Smooth muscle cell (in vitro differentiated cells): ENCODE measurements around the gene FBXO45. TPM values are rescaled to one million over a fixed set of nuclear protein-coding genes. Genes with fewer than 3 reads are reported as not detected.

ENCODE experiments used
- DNase-seq: peaks from one replicate; lab custom pipeline; 2025; ENCODE audit not compliant: unreplicated experiment; lab: John Stamatoyannopoulos, UW
- H2AFZ ChIP-seq: fragments of 200-600 bp; sonication (generic); 2 replicates; pipeline ENCODE4 v1.6.0; 2016; ENCODE audit warnings: antibody characterized with exemption, low read depth, mild to moderate bottlenecking
- H3F3A ChIP-seq: fragments of 200-600 bp; sonication (generic); 2 replicates; pipeline ENCODE4 v1.6.0; 2017; ENCODE audit warnings: antibody characterized with exemption, low read depth
- H3K27ac ChIP-seq: fragments of 200-600 bp; sonication (generic); 2 replicates; pipeline ENCODE4 v1.5.1; 2016; ENCODE audit warnings: low read depth, mild to moderate bottlenecking
- H3K27me3 ChIP-seq: fragments of 200-600 bp; sonication (generic); 2 replicates; pipeline ENCODE4 v1.6.1; 2016; ENCODE audit warnings: low read depth, mild to moderate bottlenecking
- H3K36me3 ChIP-seq: fragments of 200-600 bp; sonication (generic); 2 replicates; pipeline ENCODE4 v1.5.1; 2016; ENCODE audit warnings: low read depth
- H3K4me1 ChIP-seq: fragments of 200-600 bp; sonication (generic); 2 replicates; pipeline ENCODE4 v1.5.1; 2016; ENCODE audit warnings: low read depth
- H3K4me2 ChIP-seq: fragments of 200-600 bp; sonication (generic); 2 replicates; pipeline ENCODE4 v1.6.0; 2016; ENCODE audit warnings: mild to moderate bottlenecking
- H3K4me3 ChIP-seq: fragments of 200-600 bp; sonication (generic); 2 replicates; pipeline ENCODE4 v1.5.1; 2016; ENCODE audit warnings: mild to moderate bottlenecking
- H3K79me2 ChIP-seq: fragments of 200-600 bp; sonication (generic); 2 replicates; pipeline ENCODE4 v1.6.0; 2016; ENCODE audit warnings: low read depth, mild to moderate bottlenecking
- H3K9ac ChIP-seq: fragments of 200-600 bp; sonication (generic); 2 replicates; pipeline ENCODE4 v1.6.0; 2016; ENCODE audit warnings: low read depth
- H3K9me3 ChIP-seq: fragments of 200-600 bp; sonication (generic); replicated peaks from 2 replicates; pipeline ENCODE4 v1.5.1; 2016; ENCODE audit warnings: low read depth
- H4K20me1 ChIP-seq: fragments of 200-600 bp; sonication (generic); 2 replicates; pipeline ENCODE4 v1.6.0; 2016; ENCODE audit warnings: low read depth
- WGBS: methylation state at CpG from one replicate; pipeline ENCODE4 v1.1.7; 2016; ENCODE audit warnings: low lambda C conversion rate; 5-methylcytosine and 5-hydroxymethylcytosine counted together
- polyA plus RNA-seq: library from polyadenylated mRNA; unstranded; fragments of >200 nt; fragmentation: Nextera tagmentation; extraction: Ambion mirVana; gene quantifications from 2 replicates; pipeline ENCODE4 v1.2.1, GENCODE V29; 2016
- total RNA-seq: library from RNA; depleted of rRNA; stranded (reverse); fragments of >200 nt; gene quantifications from 2 replicates; pipeline ENCODE4 v1.2.3, GENCODE V29; 2014
- TF ChIP-seq, protein P1 (sequence below): fragments of 200-600 bp; sonication (generic); IDR thresholded peaks from 2 replicates; pipeline ENCODE4 v1.5.1; 2017; ENCODE audit warnings: borderline replicate concordance, mild to moderate bottlenecking, antibody characterized with exemption; ENCODE audit not compliant: insufficient read depth, poor library complexity, severe bottlenecking

The FBXO45 gene
- total and polyA plus RNA-seq, 2 experiments from 2014 or later, result 5.8 to 13.1 TPM

DNA sequence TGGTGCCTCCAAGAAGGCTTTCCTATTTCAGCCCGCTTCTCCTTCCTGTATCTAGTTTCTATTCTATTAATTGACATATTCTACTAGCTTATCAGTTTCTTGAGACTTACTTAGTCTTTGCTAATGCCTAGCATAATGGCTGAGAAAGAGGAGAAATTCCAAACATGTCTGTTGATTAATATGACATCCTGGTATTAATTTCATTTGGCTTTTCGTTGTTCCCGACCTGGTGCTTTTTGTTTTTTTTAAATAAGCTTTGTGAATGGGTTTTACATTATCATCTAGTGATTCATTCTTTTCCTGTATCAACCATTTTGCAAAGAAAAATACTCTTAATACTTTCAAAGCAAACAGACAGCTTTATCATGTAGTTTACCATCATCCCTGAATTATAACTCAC, 13.2 kb upstream of the FBXO45 start:
- Histone ChIP-seq H3K27ac (no peak overlapping the region), H3K4me2 (no peak overlapping the region), H3K27me3 (no peaks in the 10 kb centered on the region), H3K4me1 (no peaks in the 10 kb centered on the region), H2AFZ (no peak overlapping the region), H3K36me3 (no peaks in the 10 kb centered on the region), H4K20me1 (no peaks in the 10 kb centered on the region), H3K4me3 (no peak overlapping the region), H3F3A (no peaks in the 10 kb centered on the region), H3K9me3 (no peaks in the 10 kb centered on the region), H3K9ac (no peak overlapping the region), H3K79me2 (no peaks in the 10 kb centered on the region)
- TF ChIP-seq, protein P1, sequence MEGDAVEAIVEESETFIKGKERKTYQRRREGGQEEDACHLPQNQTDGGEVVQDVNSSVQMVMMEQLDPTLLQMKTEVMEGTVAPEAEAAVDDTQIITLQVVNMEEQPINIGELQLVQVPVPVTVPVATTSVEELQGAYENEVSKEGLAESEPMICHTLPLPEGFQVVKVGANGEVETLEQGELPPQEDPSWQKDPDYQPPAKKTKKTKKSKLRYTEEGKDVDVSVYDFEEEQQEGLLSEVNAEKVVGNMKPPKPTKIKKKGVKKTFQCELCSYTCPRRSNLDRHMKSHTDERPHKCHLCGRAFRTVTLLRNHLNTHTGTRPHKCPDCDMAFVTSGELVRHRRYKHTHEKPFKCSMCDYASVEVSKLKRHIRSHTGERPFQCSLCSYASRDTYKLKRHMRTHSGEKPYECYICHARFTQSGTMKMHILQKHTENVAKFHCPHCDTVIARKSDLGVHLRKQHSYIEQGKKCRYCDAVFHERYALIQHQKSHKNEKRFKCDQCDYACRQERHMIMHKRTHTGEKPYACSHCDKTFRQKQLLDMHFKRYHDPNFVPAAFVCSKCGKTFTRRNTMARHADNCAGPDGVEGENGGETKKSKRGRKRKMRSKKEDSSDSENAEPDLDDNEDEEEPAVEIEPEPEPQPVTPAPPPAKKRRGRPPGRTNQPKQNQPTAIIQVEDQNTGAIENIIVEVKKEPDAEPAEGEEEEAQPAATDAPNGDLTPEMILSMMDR, result no peak
- no peak for DNase-seq
- 93% methylated on average over 3 of the region's 3 CpGs for WGBS

DNA sequence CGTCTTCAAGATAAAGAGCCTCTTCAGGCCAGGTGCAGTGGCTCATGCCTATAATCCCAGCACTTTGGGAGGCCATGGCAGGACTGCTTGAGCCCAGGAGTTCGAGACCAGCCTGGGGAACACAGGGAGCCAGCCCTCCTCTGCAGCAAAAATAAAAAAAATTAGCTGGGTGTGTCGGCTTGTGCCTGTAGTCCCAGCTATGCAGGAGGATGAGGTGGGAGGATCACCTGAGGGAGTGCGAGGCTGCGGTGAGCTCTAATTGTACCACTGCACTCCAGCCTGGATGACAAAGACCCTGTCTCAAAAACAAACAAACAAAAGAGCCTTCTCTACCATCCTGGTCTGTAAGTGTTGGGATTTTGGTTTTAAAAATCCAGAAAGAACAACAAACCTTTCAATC, 11.2 kb upstream of the FBXO45 start:
- Histone ChIP-seq H3K9ac (no peak overlapping the region), H3K27ac (no peak overlapping the region), H3K4me2 (no peak overlapping the region), H2AFZ (no peak overlapping the region), H3K4me1 (no peaks in the 10 kb centered on the region), H3K9me3 (no peaks in the 10 kb centered on the region), H3K27me3 (no peaks in the 10 kb centered on the region), H3F3A (no peaks in the 10 kb centered on the region), H4K20me1 (no peaks in the 10 kb centered on the region), H3K4me3 (no peak overlapping the region), H3K36me3 (no peaks in the 10 kb centered on the region), H3K79me2 (no peaks in the 10 kb centered on the region)
- no peak for DNase-seq
- TF ChIP-seq, protein P1, result no peak
- WGBS, result 88% methylated on average over 5 of the region's 5 CpGs

DNA sequence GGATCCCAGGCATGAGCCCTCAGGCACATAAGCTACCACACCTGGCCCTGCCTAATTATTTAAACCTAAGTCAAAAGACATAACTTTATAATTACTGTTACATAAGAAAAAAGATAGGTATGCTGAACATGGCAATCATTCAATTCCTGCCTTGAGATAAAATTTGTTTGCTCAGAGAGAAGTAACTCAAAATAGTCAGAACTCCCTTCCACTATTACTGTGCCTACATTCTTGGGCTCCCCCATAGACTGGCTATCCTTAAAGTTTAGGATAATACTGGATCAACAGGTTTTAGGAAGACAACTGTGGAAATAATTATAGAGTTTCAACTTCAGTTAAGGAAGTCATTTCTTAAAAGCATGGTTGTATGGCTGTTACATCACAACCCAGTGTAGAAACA, 10.0 kb upstream of the FBXO45 start:
- Histone ChIP-seq H3K9ac (no peak overlapping the region), H3K27me3 (no peaks in the 10 kb centered on the region), H3K36me3 (no peaks in the 10 kb centered on the region), H3K4me3 (no peak overlapping the region), H3K27ac (no peak overlapping the region), H3F3A (no peaks in the 10 kb centered on the region), H3K9me3 (no peaks in the 10 kb centered on the region), H2AFZ (no peak overlapping the region), H3K4me2 (no peak overlapping the region), H3K4me1 (no peaks in the 10 kb centered on the region), H4K20me1 (no peaks in the 10 kb centered on the region), H3K79me2 (peaks cover 1% of the 10 kb centered on the region)
- TF ChIP-seq, protein P1, result no peak
- no peak for DNase-seq

DNA sequence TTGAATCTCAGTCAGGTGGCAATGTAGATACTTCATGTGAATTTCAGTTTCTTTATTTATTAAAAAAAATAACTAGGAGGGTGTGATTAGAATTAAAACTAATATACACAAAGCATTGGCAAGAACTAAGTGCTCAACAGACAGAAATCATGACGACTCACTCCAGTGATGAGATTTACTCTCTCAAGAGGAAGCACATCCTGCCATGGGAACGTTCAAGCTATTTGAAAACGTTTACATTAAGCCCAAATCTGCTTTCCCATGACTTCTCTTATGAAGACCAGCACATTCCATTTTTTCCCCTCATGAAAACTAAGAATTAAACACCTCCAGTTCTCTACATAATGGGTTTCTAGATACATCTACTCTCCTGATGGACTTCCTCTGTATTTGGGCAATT, 8.6 kb upstream of the FBXO45 start:
- Histone ChIP-seq H3F3A (no peaks in the 10 kb centered on the region), H3K79me2 (peaks cover 6% of the 10 kb centered on the region), H3K27me3 (no peaks in the 10 kb centered on the region), H3K4me2 (no peak overlapping the region), H3K4me1 (no peaks in the 10 kb centered on the region), H3K9me3 (no peaks in the 10 kb centered on the region), H3K4me3 (no peak overlapping the region), H3K27ac (no peak overlapping the region), H3K9ac (no peak overlapping the region), H3K36me3 (no peaks in the 10 kb centered on the region), H2AFZ (no peak overlapping the region), H4K20me1 (no peaks in the 10 kb centered on the region)
- TF ChIP-seq, protein P1, result no peak
- 63% methylated on average over 3 of the region's 3 CpGs for WGBS
- no peak for DNase-seq
